GM18873 (cell line): ENCODE measurements around the gene TBXAS1.

Experiments
- ATAC-seq: cut with Tn5 transposase; IDR thresholded peaks from one replicate; pipeline ENCODE4 v1.9.1; 2021; ENCODE audit warnings: mild to moderate bottlenecking, moderate library complexity, moderate number of reproducible peaks; ENCODE audit not compliant: unreplicated experiment, low FRiP score

Gene TBXAS1

GRCh38 chr7:139829025-139829774 is at the start of gene TBXAS1:
Gene TBXAS1, plus strand, starts transcription at chr7:139829264. Its CDS starts 127 bp downstream, at chr7:139829391.
- peak; percentile 32 for ATAC-seq

DNA sequence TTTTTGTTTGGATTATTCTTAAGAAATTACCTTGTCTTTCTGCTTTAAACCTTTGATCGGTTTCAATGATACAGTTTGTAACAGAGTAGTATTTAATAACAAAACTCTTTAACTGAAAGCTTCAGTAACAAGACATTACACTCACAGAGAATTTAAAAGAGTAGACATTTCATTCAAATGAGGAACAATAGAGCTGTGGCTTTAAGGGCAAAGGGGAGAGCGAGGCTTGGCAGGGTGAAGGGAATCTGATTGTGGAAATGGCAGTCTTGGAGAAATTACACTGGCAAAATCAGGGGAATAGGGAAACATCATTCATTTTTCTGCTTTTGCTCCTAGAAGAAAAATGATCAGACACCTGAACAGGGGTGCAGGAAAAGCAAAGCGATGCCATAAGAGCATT is 46.1 kb upstream of the TBXAS1 start:
- ATAC-seq = no peak

GRCh38 chr7:139783647-139784385 is 45.2 kb upstream of the TBXAS1 start:
- no peak for ATAC-seq

DNA sequence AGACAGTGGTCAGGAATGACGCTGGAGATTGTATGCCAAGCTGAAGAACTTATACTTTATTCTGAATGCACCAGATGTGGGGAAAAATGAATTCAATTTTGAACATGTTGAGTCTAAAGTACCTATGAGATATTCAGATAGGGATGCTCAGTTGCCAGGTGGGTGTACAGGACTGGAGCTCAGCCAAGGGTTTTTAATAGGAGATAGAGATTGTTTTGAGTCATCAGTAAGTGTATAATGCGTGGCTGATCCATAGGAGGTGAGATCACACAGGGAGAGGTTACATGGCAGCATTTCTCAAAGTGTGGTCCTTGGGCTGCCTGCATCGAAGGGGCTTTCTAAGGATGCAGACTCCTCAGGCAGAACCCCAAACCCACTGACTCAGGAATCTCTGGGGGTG is 44.4 kb upstream of the TBXAS1 start:
- ATAC-seq = no peak

- ATAC-seq = no peak
Observed at GRCh38 chr7:139791316-139791715, 37.7 kb upstream of the TBXAS1 start.

DNA sequence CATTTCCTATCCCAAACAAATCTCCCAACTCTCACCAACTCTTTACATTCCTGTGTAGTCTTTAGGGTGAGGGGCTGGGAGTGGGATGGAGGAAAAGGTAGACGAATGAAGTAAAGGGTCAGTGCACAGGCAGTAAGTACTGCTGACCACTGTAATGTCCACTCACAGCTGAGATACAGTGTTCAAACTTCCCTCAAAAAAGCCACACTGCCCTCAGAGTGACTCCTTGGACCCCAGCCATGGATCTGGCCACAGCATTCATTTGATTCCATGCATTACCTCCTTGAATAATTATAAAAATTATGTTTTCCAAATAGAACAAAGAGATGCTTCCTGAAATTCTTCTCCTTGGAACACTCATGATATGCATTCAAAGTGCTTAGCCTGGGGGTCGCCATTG is 31.5 kb upstream of the TBXAS1 start:
- no peak for ATAC-seq

DNA sequence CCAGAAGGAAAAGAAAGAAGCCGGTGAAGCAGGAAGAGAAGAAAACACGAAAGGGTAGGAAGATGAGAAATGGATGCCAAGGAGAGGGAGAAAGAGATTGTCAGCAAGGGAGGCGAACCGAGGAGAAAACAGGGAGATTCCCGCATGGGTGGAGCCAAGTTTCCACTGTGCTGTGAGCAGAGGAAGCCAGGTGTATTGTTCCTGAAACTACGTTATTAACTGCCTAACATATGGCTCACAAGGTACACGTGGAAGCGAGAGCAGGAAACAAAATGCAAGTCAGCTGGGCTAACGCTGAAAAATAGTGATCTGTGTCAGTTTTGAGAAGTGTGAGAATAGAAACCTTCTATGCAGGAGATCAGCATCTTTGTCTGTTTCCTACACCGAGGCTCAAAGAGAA is 30.8 kb upstream of the TBXAS1 start:
- ATAC-seq = peak; percentile 81

DNA sequence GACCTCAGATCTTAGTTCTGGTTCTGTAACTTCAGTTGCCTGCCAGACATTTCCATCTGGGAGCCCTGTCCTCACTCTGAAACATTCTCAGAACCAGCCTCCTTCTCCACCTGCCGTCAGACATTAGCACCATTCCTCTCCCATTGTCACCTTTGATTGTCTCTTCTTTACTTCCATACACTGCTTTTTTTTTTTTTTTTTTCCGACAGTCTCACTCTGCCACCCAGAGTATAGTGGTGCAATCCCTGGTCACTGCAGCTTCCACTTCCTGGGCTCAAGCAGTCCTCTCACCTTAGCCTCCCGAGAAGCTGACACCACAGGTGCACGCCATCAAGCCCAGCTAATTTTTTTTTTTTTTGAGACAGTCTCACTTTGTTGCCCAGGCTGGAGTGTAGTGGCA is 30.2 kb upstream of the TBXAS1 start:
- no peak for ATAC-seq

- ATAC-seq = no peak
Observed at GRCh38 chr7:139799586-139799985, 29.5 kb upstream of the TBXAS1 start.

- no peak for ATAC-seq
Observed at GRCh38 chr7:139804571-139804970, 24.5 kb upstream of the TBXAS1 start.

- ATAC-seq = no peak
Observed at GRCh38 chr7:139807009-139807408, 22.1 kb upstream of the TBXAS1 start.

DNA sequence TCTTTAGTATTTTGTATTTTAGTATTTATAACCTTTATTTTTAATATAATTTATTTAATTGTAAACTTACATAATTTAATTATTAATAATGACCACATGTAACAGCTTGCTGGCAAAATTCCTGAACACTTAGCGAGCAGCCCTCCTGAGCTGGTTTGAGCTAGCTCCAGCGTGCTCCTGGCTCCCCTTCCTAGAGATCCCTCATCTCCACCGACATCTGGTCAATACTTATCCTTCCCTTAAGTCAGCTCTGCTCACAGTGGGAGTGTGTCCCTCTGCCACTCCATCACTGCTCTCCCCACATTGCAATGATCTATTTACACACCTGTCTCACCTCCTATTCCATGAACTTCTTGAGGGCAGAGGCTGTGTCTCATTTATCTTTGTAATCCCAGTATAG is 20.6 kb upstream of the TBXAS1 start:
- no peak for ATAC-seq

DNA sequence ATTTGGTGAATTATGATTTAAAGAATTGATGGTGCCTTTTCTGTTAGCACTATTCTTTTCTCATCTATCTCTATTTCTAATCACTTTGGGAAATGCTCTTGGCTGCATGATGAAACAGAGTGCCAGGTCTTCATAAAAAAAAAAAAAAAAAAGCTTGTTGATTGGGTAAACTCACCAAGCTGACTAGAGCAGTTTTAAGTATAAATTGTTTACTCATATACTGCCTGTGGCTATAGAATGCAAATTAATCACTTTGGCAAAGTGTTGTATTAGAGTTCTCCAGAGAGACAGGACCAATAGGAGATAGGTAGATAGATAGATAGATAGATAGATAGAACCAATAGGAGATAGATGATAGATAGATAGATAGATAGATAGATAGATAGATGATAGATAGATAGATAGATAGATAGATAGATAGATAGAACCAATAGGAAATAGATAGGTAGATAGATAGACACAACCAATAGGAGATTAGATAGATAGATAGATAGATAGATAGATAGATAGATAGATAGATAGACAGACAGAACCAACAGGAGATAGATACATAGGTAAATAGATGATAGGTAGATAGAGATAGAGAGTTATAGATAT is 20.1 kb upstream of the TBXAS1 start:
- no peak for ATAC-seq

DNA sequence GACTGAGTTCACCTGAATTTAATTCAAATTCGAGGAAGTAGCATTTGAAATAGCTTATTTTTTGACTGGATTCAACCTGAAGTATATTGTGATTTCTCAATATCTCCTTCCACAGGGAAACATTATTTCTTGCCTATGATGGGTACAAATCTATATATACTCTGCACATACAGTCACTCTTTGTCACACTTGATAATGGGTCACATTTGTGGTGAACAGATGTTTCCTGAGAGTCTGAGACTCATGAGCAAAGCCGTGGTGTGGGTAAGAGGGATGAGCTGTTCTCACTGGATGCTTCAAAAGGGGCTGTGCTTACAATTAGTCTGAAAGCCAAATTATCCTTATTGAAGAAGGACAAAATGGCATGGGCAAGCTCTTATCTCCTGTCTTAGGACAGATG is 18.0 kb upstream of the TBXAS1 start:
- no peak for ATAC-seq

- ATAC-seq = no peak
Observed at GRCh38 chr7:139813151-139813550, 15.9 kb upstream of the TBXAS1 start.

DNA sequence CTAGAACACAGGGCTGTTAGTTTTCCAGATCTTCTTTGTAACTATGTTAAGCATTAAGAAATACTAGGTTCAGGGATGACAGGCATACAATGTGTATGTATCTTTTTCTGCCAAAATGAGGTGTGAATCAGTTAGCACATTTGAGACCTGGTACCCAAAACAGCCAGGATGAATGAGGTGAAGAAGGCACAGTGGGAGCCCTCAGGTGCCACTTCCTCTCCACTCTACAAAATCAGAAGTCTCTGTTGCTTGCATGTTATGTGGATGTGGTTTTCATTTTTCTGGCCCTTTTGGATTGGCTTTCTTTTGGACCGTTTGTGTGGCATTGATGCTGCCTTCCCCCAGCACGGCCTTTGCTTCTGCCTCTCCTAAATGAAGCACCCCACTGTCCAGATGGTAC is 15.4 kb upstream of the TBXAS1 start:
- ATAC-seq = no peak

DNA sequence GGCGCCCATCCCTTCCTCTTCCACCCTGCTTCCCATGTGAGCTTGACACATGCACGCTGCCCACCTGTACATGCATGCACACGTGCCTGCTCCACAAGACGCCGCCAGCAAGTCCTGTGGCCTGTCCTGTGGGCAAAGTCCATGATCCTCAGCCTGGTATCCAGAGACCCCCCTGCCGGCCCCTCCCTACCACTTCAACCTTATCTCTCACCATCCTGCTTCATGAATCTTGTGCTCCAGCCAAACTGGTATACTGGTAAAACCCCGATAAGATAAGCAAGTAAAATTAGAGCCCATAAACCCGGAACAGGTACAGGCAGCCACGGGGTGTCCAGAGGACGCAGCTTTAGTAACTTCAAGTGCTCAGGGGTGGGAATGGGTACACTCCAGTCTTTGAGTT is 11.8 kb upstream of the TBXAS1 start:
- no peak for ATAC-seq

GRCh38 chr7:139820089-139820488 is 9.0 kb upstream of the TBXAS1 start:
- ATAC-seq = no peak

DNA sequence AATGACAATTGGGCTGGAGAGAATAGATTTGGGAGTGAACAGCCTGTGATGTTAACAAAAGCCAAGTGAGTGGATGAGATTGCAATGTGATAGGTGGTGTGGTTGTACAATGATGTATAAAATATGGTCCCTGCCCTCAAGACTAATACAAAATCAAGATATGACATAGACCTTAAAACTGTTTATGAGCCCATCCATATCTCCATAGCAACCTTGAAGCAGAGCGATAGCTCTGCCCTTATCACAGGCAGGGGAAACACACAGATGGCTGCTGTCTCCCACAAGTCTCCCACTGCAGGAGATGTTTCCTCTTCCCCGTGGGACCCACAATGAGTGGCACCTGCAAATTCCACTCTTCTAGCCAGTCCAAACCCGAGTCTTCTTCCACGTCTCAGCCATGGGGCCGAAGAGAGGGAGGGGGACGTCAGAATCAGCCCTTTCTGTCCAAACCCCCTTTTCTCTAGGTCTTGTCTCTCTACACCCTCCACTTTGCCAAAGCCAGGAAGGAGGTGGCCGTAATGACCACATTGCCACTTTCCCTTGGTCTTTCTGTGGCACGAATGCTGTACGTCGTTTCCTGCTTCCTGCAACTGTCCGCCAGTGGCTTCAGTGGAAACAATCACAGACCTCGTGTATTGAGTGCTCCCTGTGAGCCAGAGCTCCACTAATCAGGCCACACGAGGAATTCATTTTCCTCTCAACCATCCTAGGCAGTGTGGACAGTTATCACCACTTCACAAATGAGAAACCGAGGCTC is 7.5 kb upstream of the TBXAS1 start:
- ATAC-seq = no peak

DNA sequence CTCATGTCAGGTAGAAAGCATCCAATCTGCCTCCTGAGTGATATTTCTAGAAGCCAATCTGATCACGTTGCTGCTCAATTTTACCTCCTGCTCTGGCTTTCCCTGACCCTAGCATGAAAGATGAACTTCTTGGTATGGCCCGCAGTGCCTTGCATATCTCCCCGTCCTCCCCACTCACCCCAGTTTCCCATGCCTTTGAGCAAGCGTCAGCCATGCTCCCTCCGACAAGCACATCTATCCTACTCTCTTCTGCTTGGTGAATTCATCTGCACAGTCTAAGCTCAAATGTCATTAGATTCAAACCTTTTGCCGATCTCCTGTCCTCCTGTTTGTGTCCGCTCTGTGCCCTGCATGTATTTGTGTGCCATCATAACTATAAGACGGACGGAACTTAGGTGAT is 6.2 kb upstream of the TBXAS1 start:
- ATAC-seq = no peak

DNA sequence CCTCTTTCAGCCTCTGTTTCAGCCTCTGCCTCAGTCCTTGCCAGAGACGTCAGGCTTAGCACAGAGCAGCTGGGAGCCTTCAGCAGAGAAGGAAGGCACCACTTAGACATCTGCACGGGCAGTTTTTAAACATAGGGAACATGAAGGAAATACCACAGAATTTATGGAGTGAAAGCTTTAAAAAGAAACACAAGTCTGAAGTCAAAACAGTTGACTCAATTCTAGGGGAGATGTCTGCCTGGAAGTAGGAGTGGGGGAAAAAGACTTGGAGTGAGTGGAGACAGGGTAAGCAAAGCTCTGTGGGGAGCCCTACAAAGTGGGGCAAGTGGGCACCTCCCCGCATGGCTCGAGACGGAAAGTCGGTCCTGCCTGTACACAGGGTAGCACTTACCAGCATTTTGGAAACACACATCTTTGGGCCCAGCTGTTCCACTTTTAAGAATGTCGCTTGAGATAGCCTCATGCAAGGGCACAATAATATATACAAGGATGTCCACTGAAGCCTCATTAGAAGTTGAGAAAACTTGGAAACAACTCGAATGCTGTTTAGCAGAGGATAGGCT is 5.0 kb upstream of the TBXAS1 start:
- no peak for ATAC-seq
